WTC11 (cell line): ENCODE measurements around the gene ZRANB2. TPM values are rescaled to one million over a fixed set of nuclear protein-coding genes. Genes with fewer than 3 reads are reported as not detected.
A peak's percentile ranks its signal among the peaks of the same experiment; 100 is the strongest.

Experiments used
- ATAC-seq: fragments of 200-7000 bp; cut with Tn5 transposase; 2 replicates; pipeline ENCODE4 v1.10.0; 2021; ENCODE audit warnings: mild to moderate bottlenecking, moderate library complexity
- CTCF ChIA-PET: fragments of 300-600 bp; sonication (Branson Sonifier 250); formaldehyde crosslinking; loops from one replicate; lab custom pipeline; 2021; ENCODE audit warnings: antibody characterized with exemption; lab: Charles Lee
- POLR2A ChIA-PET: fragments of 350-600 bp; sonication (Branson Sonifier 250); formaldehyde crosslinking; loops from one replicate; lab custom pipeline; 2021; ENCODE audit warnings: antibody characterized with exemption; lab: Charles Lee
- DNase-seq: peaks from one replicate; pipeline ENCODE4 v3.0.0; 2021; ENCODE audit warnings: low spot score
- H3K27ac Mint-ChIP-seq: 2 replicates; pipeline ENCODE4 v1.8.0; 2021; ENCODE audit warnings: mixed read lengths
- H3K27me3 Mint-ChIP-seq: 2 replicates; pipeline ENCODE4 v1.8.0; 2021; ENCODE audit warnings: low read depth, mild to moderate bottlenecking, moderate library complexity, mixed read lengths
- H3K36me3 Mint-ChIP-seq: 2 replicates; pipeline ENCODE4 v1.8.0; 2021; ENCODE audit warnings: mixed read lengths
- H3K4me1 Mint-ChIP-seq: 2 replicates; pipeline ENCODE4 v1.8.0; 2022; ENCODE audit warnings: mixed read lengths
- H3K4me3 Mint-ChIP-seq: 2 replicates; pipeline ENCODE4 v1.8.0; 2021; ENCODE audit warnings: mild to moderate bottlenecking, moderate library complexity, mixed read lengths
- H3K9me3 Mint-ChIP-seq: 2 replicates; pipeline ENCODE4 v1.8.0; 2021; ENCODE audit warnings: mixed read lengths
- ARID4B ChIP-seq: sonication (generic); formaldehyde crosslinking; IDR thresholded peaks from 2 replicates; pipeline ENCODE4 v1.8.0; 2023; ENCODE audit warnings: missing genetic modification reagents, mild to moderate bottlenecking, borderline replicate concordance
- E2F4 ChIP-seq: sonication (generic); formaldehyde crosslinking; IDR thresholded peaks from 2 replicates; pipeline ENCODE4 v1.8.1; 2022; ENCODE audit warnings: low read depth, mild to moderate bottlenecking, moderate library complexity, missing genetic modification reagents, borderline replicate concordance
- FOXJ3 ChIP-seq: sonication (generic); formaldehyde crosslinking; IDR thresholded peaks from 2 replicates; pipeline ENCODE4 v1.9.0; 2021; ENCODE audit warnings: missing genetic modification reagents, mild to moderate bottlenecking, borderline replicate concordance
- MXD4 ChIP-seq: fragments of 250-450 bp; sonication (Bioruptor Pico); IDR thresholded peaks from 2 replicates; pipeline ENCODE4 v1.8.0; 2021; ENCODE audit warnings: mild to moderate bottlenecking, moderate library complexity, borderline replicate concordance
- NFE2L1 ChIP-seq: sonication (generic); formaldehyde crosslinking; IDR thresholded peaks from 2 replicates; pipeline ENCODE4 v1.8.1; 2023; ENCODE audit warnings: missing genetic modification reagents
- OVOL2 ChIP-seq: fragments of 250-450 bp; sonication (Bioruptor Pico); IDR thresholded peaks from 2 replicates; pipeline ENCODE4 v1.9.0; 2021; ENCODE audit warnings: mild to moderate bottlenecking, borderline replicate concordance
- SMAD3 ChIP-seq: sonication (generic); formaldehyde crosslinking; IDR thresholded peaks from 2 replicates; pipeline ENCODE4 v1.8.0; 2022; ENCODE audit warnings: missing genetic modification reagents, mild to moderate bottlenecking, borderline replicate concordance
- SP1 ChIP-seq: sonication (generic); formaldehyde crosslinking; conservative IDR thresholded peaks from 2 replicates; pipeline ENCODE4 v1.8.1; 2022; ENCODE audit warnings: missing genetic modification reagents
- TP53 ChIP-seq: sonication (generic); formaldehyde crosslinking; IDR thresholded peaks from 2 replicates; pipeline ENCODE4 v1.8.1; 2023; ENCODE audit warnings: mild to moderate bottlenecking, missing genetic modification reagents
- USF2 ChIP-seq: sonication (generic); formaldehyde crosslinking; IDR thresholded peaks from 2 replicates; pipeline ENCODE4 v1.8.1; 2023; ENCODE audit warnings: mild to moderate bottlenecking, missing genetic modification reagents, moderate library complexity
- ZBTB21 ChIP-seq: sonication (generic); formaldehyde crosslinking; IDR thresholded peaks from 2 replicates; pipeline ENCODE4 v1.8.1; 2023; ENCODE audit warnings: mild to moderate bottlenecking, missing genetic modification reagents, borderline replicate concordance
- ZBTB43 ChIP-seq: sonication (generic); formaldehyde crosslinking; IDR thresholded peaks from 2 replicates; pipeline ENCODE4 v1.8.1; 2023; ENCODE audit warnings: mild to moderate bottlenecking, missing genetic modification reagents
- ZNF281 ChIP-seq: sonication (generic); formaldehyde crosslinking; IDR thresholded peaks from 2 replicates; pipeline ENCODE4 v1.8.0; 2023; ENCODE audit warnings: mild to moderate bottlenecking, missing genetic modification reagents
- ZNF532 ChIP-seq: fragments of 250-450 bp; sonication (Bioruptor Pico); IDR thresholded peaks from 2 replicates; pipeline ENCODE4 v1.9.0; 2021; ENCODE audit warnings: mild to moderate bottlenecking, borderline replicate concordance
- total RNA-seq: library from RNA; stranded (reverse); gene quantifications from 3 replicates; pipeline ENCODE4 v1.2.3, GENCODE V29; 2021

ZRANB2 gene
- total RNA-seq, 1 experiment from 2014 or later: 85.8 TPM

GRCh38 chr1:71027991-71028390 lies 52.8 kb downstream of the ZRANB2 start:
- TF ChIP-seq E2F4 (CRISPR knock-in tag) (no peak), USF2 (CRISPR knock-in tag) (peak; percentile 57)
- TF ChIP-seq, all 79 proteins: peak for 1
- POLR2A ChIA-PET: no interaction called here

GRCh38 chr1:71026093-71026492 lies 54.7 kb downstream of the ZRANB2 start:
- CTCF ChIA-PET: no interaction called here
- no peak for ATAC-seq
- POLR2A ChIA-PET: no interaction called here
- no peak for DNase-seq
- no peaks in the 10 kb centered on the region for H3K4me1 Mint-ChIP-seq
- H3K9me3 Mint-ChIP-seq: no peaks in the 10 kb centered on the region
- no peak for TF ChIP-seq ZBTB43
- TF ChIP-seq ZNF532: no peak
- no peak for TF ChIP-seq OVOL2
- TF ChIP-seq ZNF281 (CRISPR knock-in tag): no peak
- no peak for TF ChIP-seq NFE2L1
- no peak for TF ChIP-seq SMAD3 (CRISPR knock-in tag)
- no peak for TF ChIP-seq SP1 (CRISPR knock-in tag)
- TF ChIP-seq ZBTB21 (CRISPR knock-in tag): no peak
- TF ChIP-seq FOXJ3 (CRISPR knock-in tag): no peak
- no peak for TF ChIP-seq MXD4 (CRISPR knock-in tag)
- TF ChIP-seq ARID4B: no peak
- TF ChIP-seq TP53 (CRISPR knock-in tag): no peak
- TF ChIP-seq, all 79 proteins: peak for 0
- H3K27ac Mint-ChIP-seq: no peak overlapping the region
- H3K27me3 Mint-ChIP-seq: no peaks in the 10 kb centered on the region
- no peaks in the 10 kb centered on the region for H3K36me3 Mint-ChIP-seq
- no peak overlapping the region for H3K4me3 Mint-ChIP-seq

More at GRCh38 chr1:71027991-71028390, 52.8 kb downstream of the ZRANB2 start:
- no peaks in the 10 kb centered on the region for H3K27me3 Mint-ChIP-seq
- DNase-seq (no peak), ATAC-seq (peak; percentile 56)
- H3K4me1 Mint-ChIP-seq: no peaks in the 10 kb centered on the region
- no peak overlapping the region for H3K4me3 Mint-ChIP-seq
- no peak overlapping the region for H3K27ac Mint-ChIP-seq
- H3K36me3 Mint-ChIP-seq: no peaks in the 10 kb centered on the region
- H3K9me3 Mint-ChIP-seq: no peaks in the 10 kb centered on the region
- CTCF ChIA-PET: no interaction called here
